HUES48 (cell line): ENCODE data around the gene CLEC17A.
"Not testable (repeated sequence)": the region's sequence is repeated elsewhere in the genome, so short reads cannot be mapped to it uniquely, and the experiment has no call there.

ENCODE experiments used
- H3K27ac ChIP-seq: one replicate; pipeline ENCODE4 v1.7.0; 2013; ENCODE audit warnings: low read depth, low read length, inconsistent platforms
- H3K27me3 ChIP-seq: 2 replicates; pipeline ENCODE4 v1.6.1; 2013; ENCODE audit warnings: mild to moderate bottlenecking, low read length; ENCODE audit not compliant: control insufficient read depth, insufficient read depth
- H3K36me3 ChIP-seq: 2 replicates; pipeline ENCODE4 v1.6.1; 2013; ENCODE audit warnings: low read length; ENCODE audit not compliant: control insufficient read depth, insufficient read depth
- H3K4me1 ChIP-seq: 2 replicates; pipeline ENCODE4 v1.6.1; 2013; ENCODE audit warnings: mild to moderate bottlenecking, low read length; ENCODE audit not compliant: control insufficient read depth, insufficient read depth
- H3K4me3 ChIP-seq: 2 replicates; pipeline ENCODE4 v1.5.1; 2013; ENCODE audit warnings: mild to moderate bottlenecking, low read depth, low read length
- H3K9ac ChIP-seq: 2 replicates; pipeline ENCODE4 v1.6.1; 2013; ENCODE audit warnings: mild to moderate bottlenecking, low read depth, low read length, moderate library complexity
- H3K9me3 ChIP-seq: 2 replicates; pipeline ENCODE4 v1.6.1; 2013; ENCODE audit warnings: low read length; ENCODE audit not compliant: control insufficient read depth, insufficient read depth

The CLEC17A gene

GRCh38 chr19:14584372-14584771 lies 1.5 kb downstream of the CLEC17A start:
- not testable (repeated sequence) for H3K27me3 ChIP-seq, H3K27ac ChIP-seq, H3K9me3 ChIP-seq, H3K9ac ChIP-seq, H3K4me1 ChIP-seq, H3K4me3 ChIP-seq, H3K36me3 ChIP-seq

DNA sequence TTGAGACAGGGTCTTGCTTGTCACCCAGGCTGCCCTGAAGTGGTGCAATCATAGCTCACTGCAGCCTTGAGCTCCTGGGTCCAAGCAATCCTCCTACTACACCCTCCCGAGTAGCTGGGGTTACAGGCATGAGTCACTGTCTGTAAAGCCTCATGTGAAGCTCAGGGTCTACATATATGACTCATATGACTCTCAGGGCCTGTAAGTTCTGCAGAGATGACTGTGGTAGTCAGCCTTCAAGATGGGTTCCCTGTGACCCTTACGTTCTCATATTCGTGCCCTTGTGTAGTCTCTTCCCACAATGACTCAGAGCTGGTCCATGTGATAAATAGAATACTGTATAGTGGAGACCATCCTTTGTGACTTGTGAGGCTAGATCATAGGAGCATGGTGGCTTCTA lies 2.3 kb downstream of the CLEC17A start:
- H3K9ac ChIP-seq, H3K27ac ChIP-seq, H3K4me1 ChIP-seq, H3K36me3 ChIP-seq, H3K9me3 ChIP-seq, H3K27me3 ChIP-seq, H3K4me3 ChIP-seq: not testable (repeated sequence)

DNA sequence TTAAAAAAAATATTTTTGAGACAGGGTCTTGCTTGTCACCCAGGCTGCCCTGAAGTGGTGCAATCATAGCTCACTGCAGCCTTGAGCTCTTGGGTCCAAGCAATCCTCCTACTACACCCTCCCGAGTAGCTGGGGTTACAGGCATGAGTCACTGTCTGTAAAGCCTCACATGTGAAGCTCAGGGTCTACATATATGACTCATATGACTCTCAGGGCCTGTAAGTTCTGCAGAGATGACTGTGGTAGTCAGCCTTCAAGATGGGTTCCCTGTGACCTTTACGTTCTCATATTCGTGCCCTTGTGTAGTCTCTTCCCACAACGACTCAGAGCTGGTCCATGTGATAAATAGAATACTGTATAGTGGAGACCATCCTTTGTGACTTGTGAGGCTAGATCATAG lies 6.5 kb downstream of the CLEC17A start:
- H3K4me1 ChIP-seq, H3K36me3 ChIP-seq, H3K4me3 ChIP-seq, H3K9ac ChIP-seq, H3K27ac ChIP-seq, H3K9me3 ChIP-seq, H3K27me3 ChIP-seq: not testable (repeated sequence)

DNA sequence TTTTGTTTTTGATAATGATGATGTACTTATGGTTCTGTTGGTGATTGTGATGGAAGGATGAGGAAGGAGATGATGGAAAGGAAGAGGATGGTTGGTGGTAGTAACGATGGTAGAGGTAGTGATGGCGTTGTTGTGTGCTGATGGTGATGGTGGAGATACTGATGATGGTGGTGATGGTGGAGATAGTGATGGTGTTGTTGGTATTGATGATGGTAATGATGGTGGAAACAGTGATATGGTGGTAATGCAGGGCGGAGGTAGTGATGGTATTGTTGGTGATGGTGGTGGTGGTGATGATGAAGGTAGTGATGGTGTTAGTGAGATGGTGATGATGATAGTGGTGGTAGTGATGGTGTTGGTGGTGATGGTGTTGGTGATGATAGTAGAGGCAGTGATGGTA lies 12.7 kb downstream of the CLEC17A start:
- Histone ChIP-seq H3K4me3 (no peak overlapping the region), H3K27me3 (no peaks in the 10 kb centered on the region), H3K9ac (no peak overlapping the region), H3K4me1 (no peaks in the 10 kb centered on the region), H3K9me3 (peaks cover 37% of the 10 kb centered on the region), H3K27ac (no peak overlapping the region), H3K36me3 (no peaks in the 10 kb centered on the region)

DNA sequence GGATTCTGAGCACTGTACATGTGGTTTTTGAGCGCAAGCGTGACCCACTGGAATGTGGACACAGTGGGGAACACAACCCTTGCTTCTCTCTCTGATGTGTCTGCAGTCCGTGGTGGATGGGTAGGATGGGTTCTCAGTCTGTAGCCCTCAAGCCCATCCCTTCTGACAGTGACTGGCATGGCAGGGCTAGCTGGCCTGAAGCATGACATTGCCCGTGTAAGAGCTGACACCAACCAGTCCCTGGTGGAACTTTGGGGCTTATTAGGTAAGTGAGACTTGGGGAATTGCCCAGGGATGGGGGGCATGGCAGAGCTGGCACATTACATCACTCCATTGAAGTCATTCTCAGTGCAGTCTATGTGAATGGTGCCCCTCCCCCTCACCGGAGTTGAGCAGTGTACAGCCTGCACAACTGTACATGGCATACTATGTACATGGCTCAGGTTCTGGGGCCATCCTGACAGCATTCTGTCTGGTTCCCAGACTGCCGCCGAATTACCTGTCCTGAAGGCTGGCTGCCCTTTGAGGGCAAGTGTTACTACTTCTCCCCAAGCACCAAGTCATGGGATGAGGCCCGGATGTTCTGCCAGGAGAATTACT lies 16.8 kb downstream of the CLEC17A start:
- peaks cover 55% of the 10 kb centered on the region for H3K9me3 ChIP-seq
- H3K27me3 ChIP-seq: no peaks in the 10 kb centered on the region

DNA sequence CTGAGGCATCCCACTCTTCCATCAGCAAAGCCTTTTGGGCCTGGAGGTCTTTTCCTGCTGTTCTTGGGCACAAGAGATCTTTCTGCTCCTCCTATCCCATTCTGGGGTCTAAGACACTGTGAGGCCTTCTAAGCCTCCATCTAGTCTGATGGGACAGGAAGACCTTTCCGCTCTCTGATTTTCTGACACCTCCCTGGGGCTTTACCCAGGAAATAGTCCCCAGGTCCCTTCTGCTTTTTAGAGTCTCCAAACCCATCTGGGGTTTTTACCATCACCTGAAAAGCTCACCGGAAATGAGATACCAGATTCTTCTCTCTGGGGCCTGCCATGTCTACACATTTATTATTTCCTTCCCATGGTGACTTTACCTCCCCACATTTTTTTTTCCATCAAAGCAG lies 21.1 kb downstream of the CLEC17A start:
- H3K36me3 ChIP-seq: no peaks in the 10 kb centered on the region
- H3K27ac ChIP-seq: no peak overlapping the region
- H3K4me1 ChIP-seq: no peaks in the 10 kb centered on the region
- no peak overlapping the region for H3K4me3 ChIP-seq
- H3K9me3 ChIP-seq: peaks cover 30% of the 10 kb centered on the region
- H3K27me3 ChIP-seq: no peaks in the 10 kb centered on the region
- H3K9ac ChIP-seq: no peak overlapping the region

More for the DNA sequence above, 16.8 kb downstream of the CLEC17A start:
- H3K4me1 ChIP-seq: no peaks in the 10 kb centered on the region
- no peak overlapping the region for H3K27ac ChIP-seq
- H3K4me3 ChIP-seq: no peak overlapping the region
- H3K36me3 ChIP-seq: no peaks in the 10 kb centered on the region
- H3K9ac ChIP-seq: no peak overlapping the region

- Histone ChIP-seq H3K27me3 (no peaks in the 10 kb centered on the region), H3K36me3 (no peaks in the 10 kb centered on the region), H3K4me3 (no peak overlapping the region), H3K9me3 (peaks cover 27% of the 10 kb centered on the region; the same call in 1 of the 2 replicates), H3K27ac (no peak overlapping the region), H3K4me1 (no peaks in the 10 kb centered on the region), H3K9ac (no peak overlapping the region)
These were observed 23.7 kb downstream of the CLEC17A start for GRCh38 chr19:14606627-14607026.

GRCh38 chr19:14611051-14611450 lies 28.2 kb downstream of the CLEC17A start:
- Histone ChIP-seq H3K4me3 (no peak overlapping the region), H3K27me3 (no peaks in the 10 kb centered on the region), H3K36me3 (no peaks in the 10 kb centered on the region), H3K9ac (no peak overlapping the region), H3K27ac (no peak overlapping the region), H3K9me3 (peaks cover 25% of the 10 kb centered on the region), H3K4me1 (no peaks in the 10 kb centered on the region)

DNA sequence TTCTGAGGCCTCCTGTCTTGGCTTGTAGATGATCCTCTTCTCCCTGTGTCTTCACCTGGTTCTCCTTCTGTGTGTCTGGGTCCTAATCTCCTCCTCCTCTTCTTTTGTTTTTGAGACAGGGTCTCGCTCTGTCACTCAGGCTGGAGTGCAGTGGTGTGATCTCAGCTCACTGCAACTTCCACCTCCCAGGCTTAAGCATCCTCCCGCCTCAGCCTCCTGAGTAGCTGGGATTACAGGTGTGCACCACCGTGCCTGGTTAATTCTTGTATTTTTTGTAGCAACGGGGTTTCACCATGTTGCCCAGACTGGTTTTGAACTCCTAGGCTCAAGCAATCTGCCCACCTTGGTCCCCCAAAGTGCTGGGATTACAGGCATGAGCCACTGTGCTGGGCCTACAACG lies 29.4 kb downstream of the CLEC17A start:
- H3K36me3 ChIP-seq, H3K9ac ChIP-seq: not testable (repeated sequence)

DNA sequence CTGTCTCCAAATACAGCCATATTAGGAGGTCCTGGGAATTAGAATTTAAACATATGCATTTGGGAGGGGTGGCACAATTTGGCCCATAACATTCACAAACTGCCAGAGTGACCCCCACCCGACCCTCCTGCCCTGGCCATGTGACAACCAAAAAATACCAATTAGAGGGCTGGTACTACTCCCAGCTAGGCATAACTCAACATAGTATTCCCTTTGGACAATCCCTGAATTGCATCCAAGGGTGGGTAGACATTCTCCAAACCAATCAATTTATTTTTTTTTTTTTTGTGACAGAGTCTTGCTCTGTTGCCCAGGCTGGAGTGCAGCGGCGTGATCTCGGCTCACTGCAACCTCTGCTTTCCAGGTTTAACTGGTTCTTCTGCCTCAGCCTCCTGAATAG lies 29.8 kb downstream of the CLEC17A start:
- peaks cover 31% of the 10 kb centered on the region for H3K9me3 ChIP-seq
- H3K27ac ChIP-seq: no peak overlapping the region
- H3K36me3 ChIP-seq: no peaks in the 10 kb centered on the region
- no peaks in the 10 kb centered on the region for H3K4me1 ChIP-seq
- no peaks in the 10 kb centered on the region for H3K27me3 ChIP-seq
- H3K4me3 ChIP-seq: no peak overlapping the region
- H3K9ac ChIP-seq: no peak overlapping the region

More for the DNA sequence above, 29.4 kb downstream of the CLEC17A start:
- H3K9me3 ChIP-seq: peaks cover 31% of the 10 kb centered on the region
- not testable (repeated sequence) for H3K4me3 ChIP-seq, H3K27ac ChIP-seq, H3K4me1 ChIP-seq, H3K27me3 ChIP-seq

GRCh38 chr19:14613399-14614098 lies 30.7 kb downstream of the CLEC17A start:
- peaks cover 31% of the 10 kb centered on the region for H3K9me3 ChIP-seq
- not testable (repeated sequence) for H3K27ac ChIP-seq, H3K27me3 ChIP-seq, H3K9ac ChIP-seq, H3K4me1 ChIP-seq, H3K4me3 ChIP-seq, H3K36me3 ChIP-seq
